ENCODE data around the gene CCDC6.

DNA sequence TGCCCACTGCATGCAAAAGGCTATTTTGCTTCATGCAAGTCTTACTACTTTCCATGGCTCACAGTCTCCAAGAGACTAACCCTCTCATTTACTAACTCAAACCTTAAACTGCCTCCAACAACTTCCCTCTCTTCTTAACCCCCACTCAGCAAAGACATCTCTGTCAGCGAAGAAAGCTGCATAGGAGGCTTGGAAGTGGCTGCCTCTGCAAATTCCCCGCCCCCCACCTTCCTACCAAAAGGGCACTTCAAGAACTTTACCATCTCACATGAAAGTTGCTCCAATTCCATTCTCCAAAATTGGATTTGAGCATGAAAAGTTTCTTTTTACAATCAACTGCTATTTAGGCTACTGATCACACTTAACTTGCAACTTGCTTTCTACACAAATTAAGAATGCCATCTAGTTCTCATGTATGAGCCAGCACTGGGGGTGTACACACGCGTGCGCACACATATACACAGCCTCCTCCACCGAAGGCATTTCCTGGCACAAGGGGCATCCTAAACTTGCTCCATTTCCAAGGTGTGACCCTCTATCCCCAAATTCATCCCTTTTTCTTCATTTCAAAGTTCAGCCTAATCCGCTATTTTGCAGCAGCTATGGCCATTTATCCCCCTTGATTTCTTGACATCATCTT, 1.8 kb downstream of the CCDC6 start:
- TF ChIP-seq, protein P1, sequence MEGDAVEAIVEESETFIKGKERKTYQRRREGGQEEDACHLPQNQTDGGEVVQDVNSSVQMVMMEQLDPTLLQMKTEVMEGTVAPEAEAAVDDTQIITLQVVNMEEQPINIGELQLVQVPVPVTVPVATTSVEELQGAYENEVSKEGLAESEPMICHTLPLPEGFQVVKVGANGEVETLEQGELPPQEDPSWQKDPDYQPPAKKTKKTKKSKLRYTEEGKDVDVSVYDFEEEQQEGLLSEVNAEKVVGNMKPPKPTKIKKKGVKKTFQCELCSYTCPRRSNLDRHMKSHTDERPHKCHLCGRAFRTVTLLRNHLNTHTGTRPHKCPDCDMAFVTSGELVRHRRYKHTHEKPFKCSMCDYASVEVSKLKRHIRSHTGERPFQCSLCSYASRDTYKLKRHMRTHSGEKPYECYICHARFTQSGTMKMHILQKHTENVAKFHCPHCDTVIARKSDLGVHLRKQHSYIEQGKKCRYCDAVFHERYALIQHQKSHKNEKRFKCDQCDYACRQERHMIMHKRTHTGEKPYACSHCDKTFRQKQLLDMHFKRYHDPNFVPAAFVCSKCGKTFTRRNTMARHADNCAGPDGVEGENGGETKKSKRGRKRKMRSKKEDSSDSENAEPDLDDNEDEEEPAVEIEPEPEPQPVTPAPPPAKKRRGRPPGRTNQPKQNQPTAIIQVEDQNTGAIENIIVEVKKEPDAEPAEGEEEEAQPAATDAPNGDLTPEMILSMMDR (IDR thresholded peaks at IDR 0.05; ENCODE audit: poor library complexity), result no peak
- TF ChIP-seq EZH2 (IDR thresholded peaks at IDR 0.05; ENCODE audit: borderline replicate concordance), result no peak
